ENCODE results near the gene TMEM179. TPM values are rescaled to one million over a fixed set of nuclear protein-coding genes. Genes with fewer than 3 reads are reported as not detected.

Gene TMEM179
- total RNA-seq, 2 donors from 2014 or later = 8.2 to 15.7 TPM

DNA sequence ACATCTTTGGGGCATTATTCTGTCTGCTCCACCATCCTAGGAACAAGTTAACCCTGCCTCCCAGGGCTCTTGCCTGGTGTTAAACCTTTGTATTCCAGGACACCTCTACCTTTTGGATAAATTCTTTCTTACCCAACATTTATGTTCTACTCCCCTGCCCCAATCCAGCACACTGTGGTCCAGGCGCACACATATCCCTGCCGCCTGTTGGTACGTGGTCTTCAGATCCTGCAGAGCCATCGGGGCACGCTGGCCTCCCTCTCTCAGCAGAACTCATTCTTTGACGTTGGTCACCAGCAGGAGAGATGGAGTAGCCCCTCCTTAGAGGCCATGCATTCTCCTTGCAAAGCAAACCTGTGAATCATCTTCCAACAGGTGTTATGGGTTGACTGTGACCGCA lies 5.1 kb upstream of the TMEM179 start:
- no peaks in the 10 kb centered on the region for H3K9me3 Mint-ChIP-seq
- 74 to 76% methylated on average over 7 of the region's 7 CpGs for WGBS, 2 experiments (ENCODE audit: insufficient coverage in 1 of 2, insufficient read length in 1 of 2)
- Histone ChIP-seq H3K9ac (ENCODE audit: extremely low read depth, low read length, poor library complexity, severe bottlenecking) (no peak overlapping the region), H3K27ac (ENCODE audit: low read depth, low read length) (no peak overlapping the region), H3K27me3 (ENCODE audit: control insufficient read depth, insufficient read depth, low read length, poor library complexity, severe bottlenecking) (peaks cover 40% of the 10 kb centered on the region), H3K4me3 (ENCODE audit: low read length) (no peak overlapping the region), H3K36me3 (ENCODE audit: control insufficient read depth, insufficient read depth, low read length) (no peaks in the 10 kb centered on the region), H3K9me3 (ENCODE audit: control insufficient read depth, low read length) (no peaks in the 10 kb centered on the region), H3K4me1 (ENCODE audit: control insufficient read depth, insufficient read depth, low read length) (no peaks in the 10 kb centered on the region)
- peaks cover 3% of the 10 kb centered on the region for H3K4me1 Mint-ChIP-seq
- peaks cover 59% of the 10 kb centered on the region for H3K27me3 Mint-ChIP-seq (ENCODE audit: insufficient read depth)
- no peak overlapping the region for H3K4me3 Mint-ChIP-seq
- H3K36me3 Mint-ChIP-seq (ENCODE audit: low read depth) = no peaks in the 10 kb centered on the region
- peak; percentile 9 for DNase-seq
- TF ChIP-seq, protein P1, sequence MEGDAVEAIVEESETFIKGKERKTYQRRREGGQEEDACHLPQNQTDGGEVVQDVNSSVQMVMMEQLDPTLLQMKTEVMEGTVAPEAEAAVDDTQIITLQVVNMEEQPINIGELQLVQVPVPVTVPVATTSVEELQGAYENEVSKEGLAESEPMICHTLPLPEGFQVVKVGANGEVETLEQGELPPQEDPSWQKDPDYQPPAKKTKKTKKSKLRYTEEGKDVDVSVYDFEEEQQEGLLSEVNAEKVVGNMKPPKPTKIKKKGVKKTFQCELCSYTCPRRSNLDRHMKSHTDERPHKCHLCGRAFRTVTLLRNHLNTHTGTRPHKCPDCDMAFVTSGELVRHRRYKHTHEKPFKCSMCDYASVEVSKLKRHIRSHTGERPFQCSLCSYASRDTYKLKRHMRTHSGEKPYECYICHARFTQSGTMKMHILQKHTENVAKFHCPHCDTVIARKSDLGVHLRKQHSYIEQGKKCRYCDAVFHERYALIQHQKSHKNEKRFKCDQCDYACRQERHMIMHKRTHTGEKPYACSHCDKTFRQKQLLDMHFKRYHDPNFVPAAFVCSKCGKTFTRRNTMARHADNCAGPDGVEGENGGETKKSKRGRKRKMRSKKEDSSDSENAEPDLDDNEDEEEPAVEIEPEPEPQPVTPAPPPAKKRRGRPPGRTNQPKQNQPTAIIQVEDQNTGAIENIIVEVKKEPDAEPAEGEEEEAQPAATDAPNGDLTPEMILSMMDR (conservative IDR thresholded peaks at IDR 0.05) = no peak
- no peak overlapping the region for H3K27ac Mint-ChIP-seq

DNA sequence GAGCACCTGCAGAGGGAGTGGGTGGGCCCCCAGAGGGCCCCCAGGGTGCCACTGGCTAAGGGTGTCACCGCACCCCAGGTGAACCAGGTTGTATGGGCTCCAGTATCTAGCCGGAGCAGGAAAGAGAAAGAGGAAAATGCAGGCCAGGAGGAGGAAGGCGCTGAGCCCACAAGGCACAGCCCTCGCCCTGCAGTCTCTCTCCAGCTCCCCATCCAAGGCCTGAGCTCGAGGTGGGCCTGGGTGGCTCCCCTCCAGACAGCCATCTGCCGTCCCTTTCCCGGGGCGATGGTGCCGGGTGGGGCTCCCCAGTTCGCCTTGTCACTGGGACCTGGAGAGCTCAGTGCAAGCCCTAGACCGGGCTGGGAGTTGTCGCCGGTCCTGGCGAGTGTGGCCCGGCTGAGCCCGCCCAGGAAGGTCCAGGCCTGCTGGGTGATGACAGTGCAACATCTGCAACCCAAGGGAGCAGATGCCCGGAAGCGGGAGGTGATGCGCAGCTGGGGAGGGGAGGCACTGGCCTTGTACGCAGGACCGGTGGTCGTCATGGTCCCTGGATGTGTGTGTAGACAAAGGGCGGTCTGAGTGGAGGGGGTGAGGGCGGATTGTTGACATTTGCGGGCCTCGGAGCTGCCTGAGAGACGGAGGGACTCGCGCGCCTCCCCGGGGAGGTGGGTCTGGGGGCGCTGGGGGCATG lies 716 bp downstream of the TMEM179 start:
- Mint-ChIP-seq H3K27me3 (ENCODE audit: insufficient read depth) (peaks cover 45% of the 10 kb centered on the region), H3K36me3 (ENCODE audit: low read depth) (no peaks in the 10 kb centered on the region), H3K9me3 (no peaks in the 10 kb centered on the region), H3K4me1 (peaks cover 7% of the 10 kb centered on the region), H3K27ac (no peak overlapping the region), H3K4me3 (peak overlapping the region; percentile 60)
- H3K9me3 ChIP-seq (ENCODE audit: control insufficient read depth, low read length) = no peaks in the 10 kb centered on the region
- no peaks in the 10 kb centered on the region for H3K4me1 ChIP-seq (ENCODE audit: control insufficient read depth, insufficient read depth, low read length)
- TF ChIP-seq, protein P1 (conservative IDR thresholded peaks at IDR 0.05) = no peak
- H3K36me3 ChIP-seq (ENCODE audit: control insufficient read depth, insufficient read depth, low read length) = no peaks in the 10 kb centered on the region
- H3K27ac ChIP-seq (ENCODE audit: low read depth, low read length) = no peak overlapping the region
- peak overlapping the region; percentile 73 for H3K4me3 ChIP-seq (ENCODE audit: low read length)
- 64 to 84% methylated on average over 15 to 32 of the region's 32 CpGs for whole genome bisulfite sequencing, 2 experiments (ENCODE audit: insufficient coverage in 1 of 2, insufficient read length in 1 of 2)
- no peak overlapping the region for H3K9ac ChIP-seq (ENCODE audit: extremely low read depth, low read length, poor library complexity, severe bottlenecking)
- peaks cover 37% of the 10 kb centered on the region for H3K27me3 ChIP-seq (ENCODE audit: control insufficient read depth, insufficient read depth, low read length, poor library complexity, severe bottlenecking)
- no peak for DNase-seq

DNA sequence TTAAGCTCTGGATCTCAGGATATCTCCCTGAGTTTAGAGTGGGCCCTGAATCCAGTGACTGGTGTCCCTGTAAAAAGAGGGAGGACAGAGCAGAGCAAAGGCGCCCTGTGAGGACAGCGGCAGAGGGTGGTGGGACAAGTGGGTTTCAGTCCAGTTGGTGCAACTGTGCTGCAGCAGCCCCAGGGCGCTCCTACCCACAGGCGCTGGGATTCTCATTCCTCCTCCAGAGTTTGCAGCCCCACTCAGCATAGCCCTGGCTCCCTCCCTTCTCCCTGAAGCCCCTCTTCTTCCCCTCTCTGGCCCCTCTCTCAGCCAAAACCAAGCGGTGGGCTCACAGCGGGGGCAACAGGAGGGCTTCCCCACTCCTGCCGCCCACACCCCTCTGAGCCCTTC lies 1.6 kb downstream of the TMEM179 start:
- no peak overlapping the region for H3K27ac ChIP-seq (ENCODE audit: low read depth, low read length)
- WGBS, 2 experiments (ENCODE audit: insufficient coverage in 1 of 2, insufficient read length in 1 of 2) = 89 to 100% methylated on average over 4 to 7 of the region's 7 CpGs
- no peak overlapping the region for H3K4me3 ChIP-seq (ENCODE audit: low read length)
- DNase-seq = no peak
- no peaks in the 10 kb centered on the region for H3K9me3 ChIP-seq (ENCODE audit: control insufficient read depth, low read length)
- no peaks in the 10 kb centered on the region for H3K4me1 ChIP-seq (ENCODE audit: control insufficient read depth, insufficient read depth, low read length)
- TF ChIP-seq, protein P1 (conservative IDR thresholded peaks at IDR 0.05) = no peak
- Mint-ChIP-seq H3K4me3 (no peak overlapping the region), H3K4me1 (peaks cover 7% of the 10 kb centered on the region), H3K27ac (no peak overlapping the region), H3K36me3 (ENCODE audit: low read depth) (no peaks in the 10 kb centered on the region), H3K9me3 (no peaks in the 10 kb centered on the region), H3K27me3 (ENCODE audit: insufficient read depth) (peaks cover 39% of the 10 kb centered on the region)
- H3K36me3 ChIP-seq (ENCODE audit: control insufficient read depth, insufficient read depth, low read length) = no peaks in the 10 kb centered on the region
- peaks cover 28% of the 10 kb centered on the region for H3K27me3 ChIP-seq (ENCODE audit: control insufficient read depth, insufficient read depth, low read length, poor library complexity, severe bottlenecking)
- no peak overlapping the region for H3K9ac ChIP-seq (ENCODE audit: extremely low read depth, low read length, poor library complexity, severe bottlenecking)
